ENCODE data around the gene CACUL1.

- TF ChIP-seq POLR2A (IDR thresholded peaks at IDR 0.05; ENCODE audit: low read length) (no peak), GATA1 (IDR thresholded peaks at IDR 0.05; ENCODE audit: low read depth, low read length) (no peak)
Observed at GRCh38 chr10:118635674-118636402, 118.9 kb downstream of the CACUL1 start.

Measured in erythroblast (primary cell).